GM19452 (cell line): ENCODE results near the gene UMODL1.

Experiments used
- ATAC-seq: cut with Tn5 transposase; IDR thresholded peaks from one replicate; pipeline ENCODE4 v1.9.1; 2021; ENCODE audit not compliant: unreplicated experiment

Gene UMODL1, protein sequence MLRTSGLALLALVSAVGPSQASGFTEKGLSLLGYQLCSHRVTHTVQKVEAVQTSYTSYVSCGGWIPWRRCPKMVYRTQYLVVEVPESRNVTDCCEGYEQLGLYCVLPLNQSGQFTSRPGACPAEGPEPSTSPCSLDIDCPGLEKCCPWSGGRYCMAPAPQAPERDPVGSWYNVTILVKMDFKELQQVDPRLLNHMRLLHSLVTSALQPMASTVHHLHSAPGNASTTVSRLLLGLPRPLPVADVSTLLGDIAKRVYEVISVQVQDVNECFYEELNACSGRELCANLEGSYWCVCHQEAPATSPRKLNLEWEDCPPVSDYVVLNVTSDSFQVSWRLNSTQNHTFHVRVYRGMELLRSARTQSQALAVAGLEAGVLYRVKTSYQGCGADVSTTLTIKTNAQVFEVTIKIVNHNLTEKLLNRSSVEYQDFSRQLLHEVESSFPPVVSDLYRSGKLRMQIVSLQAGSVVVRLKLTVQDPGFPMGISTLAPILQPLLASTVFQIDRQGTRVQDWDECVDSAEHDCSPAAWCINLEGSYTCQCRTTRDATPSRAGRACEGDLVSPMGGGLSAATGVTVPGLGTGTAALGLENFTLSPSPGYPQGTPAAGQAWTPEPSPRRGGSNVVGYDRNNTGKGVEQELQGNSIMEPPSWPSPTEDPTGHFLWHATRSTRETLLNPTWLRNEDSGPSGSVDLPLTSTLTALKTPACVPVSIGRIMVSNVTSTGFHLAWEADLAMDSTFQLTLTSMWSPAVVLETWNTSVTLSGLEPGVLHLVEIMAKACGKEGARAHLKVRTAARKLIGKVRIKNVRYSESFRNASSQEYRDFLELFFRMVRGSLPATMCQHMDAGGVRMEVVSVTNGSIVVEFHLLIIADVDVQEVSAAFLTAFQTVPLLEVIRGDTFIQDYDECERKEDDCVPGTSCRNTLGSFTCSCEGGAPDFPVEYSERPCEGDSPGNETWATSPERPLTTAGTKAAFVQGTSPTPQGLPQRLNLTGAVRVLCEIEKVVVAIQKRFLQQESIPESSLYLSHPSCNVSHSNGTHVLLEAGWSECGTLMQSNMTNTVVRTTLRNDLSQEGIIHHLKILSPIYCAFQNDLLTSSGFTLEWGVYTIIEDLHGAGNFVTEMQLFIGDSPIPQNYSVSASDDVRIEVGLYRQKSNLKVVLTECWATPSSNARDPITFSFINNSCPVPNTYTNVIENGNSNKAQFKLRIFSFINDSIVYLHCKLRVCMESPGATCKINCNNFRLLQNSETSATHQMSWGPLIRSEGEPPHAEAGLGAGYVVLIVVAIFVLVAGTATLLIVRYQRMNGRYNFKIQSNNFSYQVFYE

DNA sequence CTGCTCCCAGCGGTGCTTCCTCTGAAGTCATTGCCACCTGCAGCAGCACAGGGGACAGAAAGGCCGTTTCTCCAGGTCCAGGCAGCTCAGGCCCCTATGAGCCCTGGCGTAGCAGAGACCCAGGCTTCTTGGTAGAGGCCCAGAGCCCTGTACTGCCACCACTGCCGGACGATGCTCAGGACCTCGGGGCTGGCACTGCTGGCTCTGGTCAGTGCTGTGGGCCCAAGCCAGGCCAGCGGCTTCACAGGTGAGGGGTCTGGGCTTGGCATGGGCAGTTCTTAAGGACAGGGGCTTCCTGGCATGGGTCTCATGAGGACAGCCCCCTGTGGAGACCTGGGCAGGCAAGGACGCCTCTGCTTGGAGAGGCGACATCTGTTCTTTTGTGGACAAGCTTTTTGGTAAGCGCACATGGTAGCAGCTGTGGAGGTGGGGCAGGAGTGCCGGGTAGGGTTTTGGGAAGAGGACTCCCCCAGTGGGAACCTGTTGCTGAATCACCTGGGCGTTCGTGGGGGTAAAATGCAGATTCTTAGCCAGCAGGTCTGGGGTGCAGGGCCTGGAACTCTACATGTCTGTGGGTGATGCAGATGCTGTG, at the start of gene UMODL1:
TSS of gene UMODL1 (plus strand) at position 172 of the 592 bp plus-strand sequence. CDS start at position 172, 0 bp downstream.
- no peak for ATAC-seq

DNA sequence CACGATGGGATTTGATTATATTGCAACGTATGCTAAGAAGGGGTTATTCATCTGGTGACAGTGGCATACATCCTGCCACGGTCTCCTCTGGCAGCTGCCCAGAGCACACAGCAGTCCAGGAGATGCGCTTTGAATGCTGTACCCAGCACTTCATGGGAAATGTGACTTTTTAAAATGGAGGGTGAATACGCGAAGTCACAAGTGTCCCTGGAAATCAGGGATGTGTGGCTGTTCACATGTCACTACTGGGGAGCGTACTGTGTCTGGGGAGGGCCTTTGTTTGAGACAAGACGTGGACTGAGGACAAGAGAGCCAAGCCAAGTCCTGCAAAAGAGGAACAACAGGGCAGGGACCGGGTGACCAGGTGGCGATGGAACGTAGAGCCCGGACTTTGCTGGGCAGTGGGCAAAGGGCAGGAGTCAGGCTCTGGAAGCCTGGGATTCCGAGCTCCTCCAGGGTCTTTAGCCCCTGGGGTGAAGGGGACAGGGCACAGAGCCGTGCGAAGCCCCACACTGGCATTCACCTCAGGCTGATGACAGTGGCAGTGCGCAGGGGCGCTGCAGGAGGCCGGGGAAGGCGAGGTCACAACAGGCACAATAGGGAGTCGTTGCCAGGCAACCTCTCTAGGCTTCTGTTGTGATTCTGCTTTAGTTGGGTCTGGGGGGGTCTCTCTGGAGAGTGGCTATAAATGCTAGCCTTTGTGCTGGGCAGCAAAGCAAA, 49.6 kb upstream of the UMODL1 start:
- ATAC-seq = no peak

DNA sequence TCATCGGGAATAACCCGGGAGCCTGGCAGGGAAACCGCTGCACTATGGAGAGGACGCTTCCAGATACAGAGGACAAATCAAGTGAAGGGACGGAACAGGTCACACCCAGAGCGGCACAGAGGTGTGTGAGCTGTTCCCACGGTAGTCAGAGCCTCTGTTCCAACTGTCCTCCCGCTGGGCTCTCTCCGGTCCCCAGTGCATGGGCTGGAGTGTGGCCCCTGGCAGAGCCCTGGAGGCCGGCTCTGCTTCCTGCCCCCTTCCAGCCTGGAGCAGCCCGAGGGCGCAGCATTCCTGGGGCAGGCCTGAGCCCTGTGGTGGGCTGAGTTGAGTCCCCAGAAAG, 49.1 kb upstream of the UMODL1 start:
- ATAC-seq = no peak

DNA sequence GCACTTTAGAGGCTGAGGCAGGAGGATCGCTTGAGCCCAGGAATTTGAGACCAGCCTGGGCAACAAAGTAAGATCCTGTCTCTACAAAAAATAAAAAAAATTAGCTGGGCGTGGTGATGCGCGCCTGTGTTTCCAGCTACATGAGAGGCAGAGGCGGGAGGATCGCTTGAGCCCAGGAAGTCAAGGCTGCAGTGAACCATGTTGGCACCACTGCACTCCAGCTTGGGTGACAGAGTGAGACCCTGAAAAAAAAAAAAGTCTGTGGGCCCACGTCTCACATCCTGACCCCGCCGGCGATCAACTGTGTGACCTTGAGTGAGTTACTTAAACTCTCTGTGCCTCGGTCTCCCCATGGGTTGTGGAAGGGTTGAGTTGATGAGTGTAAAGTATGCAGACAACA, 48.2 kb upstream of the UMODL1 start:
- ATAC-seq = no peak

- ATAC-seq = no peak
These were observed 45.6 kb upstream of the UMODL1 start for GRCh38 chr21:42025376-42026081.

DNA sequence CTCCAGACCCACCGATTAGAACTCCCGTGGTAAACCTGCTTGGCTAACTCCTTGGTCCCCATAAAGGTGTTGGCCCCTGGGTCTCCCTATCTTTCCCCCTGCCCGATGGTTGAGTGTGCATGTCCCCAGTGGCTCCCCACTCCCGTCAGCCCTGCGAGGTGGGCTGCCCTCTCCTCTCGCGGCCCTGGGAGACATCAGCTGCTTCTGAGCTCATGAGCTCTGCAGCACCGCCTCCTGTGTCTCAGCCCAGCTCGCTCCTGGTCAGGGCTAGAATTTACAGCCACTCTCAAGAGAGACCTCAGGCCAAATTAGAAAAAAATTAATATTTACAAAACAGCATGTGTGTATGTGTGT, 45.1 kb upstream of the UMODL1 start:
- no peak for ATAC-seq

GRCh38 chr21:42027085-42027821, 43.9 kb upstream of the UMODL1 start:
- ATAC-seq = no peak

DNA sequence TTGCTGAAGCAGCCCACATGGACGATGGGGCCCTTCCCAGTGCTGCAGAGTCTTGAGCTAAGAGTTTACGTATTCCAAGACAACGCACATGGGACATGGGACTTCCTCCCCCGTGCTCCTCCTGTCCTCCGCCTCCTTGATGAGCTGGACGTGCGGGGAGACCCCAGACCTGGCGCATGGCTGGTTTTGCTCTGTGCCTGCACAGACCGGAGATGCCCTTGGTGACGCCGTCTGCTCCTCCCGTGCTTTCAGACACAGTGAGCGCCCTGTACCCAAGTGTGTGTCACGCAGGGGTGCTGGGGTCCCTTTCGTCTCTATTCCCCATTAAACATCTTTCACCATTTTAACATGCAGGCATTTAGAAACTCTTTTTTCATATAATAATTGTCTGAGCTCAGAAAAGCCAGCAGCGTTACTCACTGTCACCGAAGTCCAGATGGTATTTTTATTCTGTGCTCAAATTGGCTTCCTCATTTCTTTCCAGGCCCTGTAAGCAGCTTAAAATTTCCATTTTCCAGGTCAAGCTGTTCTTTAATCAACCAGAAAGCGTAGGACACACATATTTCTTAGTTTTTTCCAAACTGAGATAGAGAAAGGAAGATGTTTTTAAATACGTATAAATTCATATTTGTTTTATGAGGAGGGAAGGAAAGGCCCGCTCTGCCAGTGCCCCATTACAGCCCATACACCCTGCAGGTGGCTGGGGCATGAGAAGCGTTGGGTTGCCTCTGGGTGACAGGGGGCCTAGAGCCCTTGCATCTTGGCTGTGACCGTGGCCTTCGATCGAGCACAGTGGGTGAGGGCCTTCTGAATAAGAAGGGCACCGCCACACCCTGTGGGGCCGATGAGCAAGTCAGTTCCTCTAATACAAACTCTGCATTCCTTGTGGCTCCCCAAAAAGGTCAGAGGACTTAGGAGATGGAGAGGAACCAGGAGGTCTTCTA, 43.0 kb upstream of the UMODL1 start:
- ATAC-seq = no peak

GRCh38 chr21:42028766-42029425, 42.2 kb upstream of the UMODL1 start:
- ATAC-seq = no peak

GRCh38 chr21:42030311-42030710, 40.8 kb upstream of the UMODL1 start:
- ATAC-seq = no peak

- ATAC-seq = no peak
These were observed 39.9 kb upstream of the UMODL1 start for GRCh38 chr21:42031241-42031640.

DNA sequence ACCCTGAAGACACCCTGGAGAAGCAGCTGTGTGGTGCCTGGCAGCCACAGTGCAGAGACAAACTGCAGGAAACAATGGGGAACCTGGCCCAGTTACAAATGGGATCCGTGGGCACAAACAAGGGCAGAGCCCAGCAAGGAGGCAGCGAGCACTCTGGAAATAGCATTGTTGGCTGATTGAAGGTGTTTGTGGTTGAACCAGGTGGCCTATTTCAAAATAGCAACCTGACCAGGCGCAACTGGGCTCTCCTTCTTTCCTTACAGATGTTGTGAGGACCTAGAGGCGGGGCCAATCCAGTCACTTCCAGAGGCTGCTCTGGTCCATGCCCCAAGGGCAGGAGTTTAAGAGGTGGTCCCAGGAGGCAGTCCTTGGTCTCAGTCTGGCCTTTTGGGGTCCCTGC, 39.3 kb upstream of the UMODL1 start:
- ATAC-seq = no peak

DNA sequence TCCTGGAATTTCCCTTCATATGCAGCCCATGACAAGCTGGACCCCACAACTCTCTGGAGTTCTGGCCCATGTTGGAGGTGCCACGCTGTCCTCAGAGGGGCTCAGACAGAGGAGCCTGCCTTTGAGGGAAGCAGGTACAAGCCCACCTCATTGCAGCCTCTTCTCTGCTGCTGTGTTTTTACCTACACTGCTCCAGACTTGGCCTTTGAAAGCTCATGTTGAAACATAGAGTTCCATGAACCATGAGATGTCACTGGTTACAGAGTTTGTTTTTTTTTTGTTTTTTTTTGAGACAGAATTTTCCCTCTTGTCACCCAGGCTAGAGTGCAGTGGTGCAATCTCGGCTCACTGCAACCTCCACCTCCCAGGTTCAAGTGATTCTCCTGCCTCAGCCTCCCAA, 38.9 kb upstream of the UMODL1 start:
- ATAC-seq = no peak

DNA sequence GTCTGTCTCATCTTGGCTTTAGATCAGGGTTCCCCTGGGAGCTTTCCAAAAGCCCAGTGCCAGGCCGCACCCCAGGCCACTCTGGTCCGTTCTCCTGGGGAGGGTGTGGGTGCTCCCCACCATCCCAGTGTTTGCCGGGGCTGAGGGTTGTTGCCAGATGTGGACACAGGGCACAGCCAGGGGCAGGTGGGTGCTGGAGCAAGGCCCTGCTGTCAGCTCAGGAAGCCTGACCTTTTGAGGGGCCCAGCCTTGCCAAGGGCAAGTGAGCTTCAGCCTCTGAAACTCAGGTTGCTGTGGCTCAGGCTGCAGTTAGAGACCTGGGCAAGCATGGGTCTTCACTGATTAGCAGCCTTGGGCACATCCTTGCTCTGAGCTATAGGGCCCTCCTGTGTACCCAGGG, 38.1 kb upstream of the UMODL1 start:
- no peak for ATAC-seq

DNA sequence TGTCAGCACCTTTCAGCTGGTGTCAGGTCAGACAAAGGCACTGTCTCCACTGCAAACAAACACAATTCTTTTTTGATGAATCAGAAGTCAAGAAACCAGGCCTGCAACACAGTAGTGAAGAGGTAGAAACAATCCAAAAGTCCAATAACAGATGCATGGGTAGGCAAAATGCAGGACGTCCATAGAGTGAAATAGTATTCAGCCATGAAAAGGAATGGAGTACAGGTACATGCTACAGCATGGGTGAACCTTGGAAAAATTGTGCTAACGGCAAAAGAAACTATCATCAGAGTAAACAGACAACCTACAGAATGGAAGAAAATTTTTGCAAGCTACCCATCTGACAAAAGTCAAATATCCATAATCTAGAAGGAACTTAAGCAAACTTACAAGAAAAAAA, 34.8 kb upstream of the UMODL1 start:
- no peak for ATAC-seq

DNA sequence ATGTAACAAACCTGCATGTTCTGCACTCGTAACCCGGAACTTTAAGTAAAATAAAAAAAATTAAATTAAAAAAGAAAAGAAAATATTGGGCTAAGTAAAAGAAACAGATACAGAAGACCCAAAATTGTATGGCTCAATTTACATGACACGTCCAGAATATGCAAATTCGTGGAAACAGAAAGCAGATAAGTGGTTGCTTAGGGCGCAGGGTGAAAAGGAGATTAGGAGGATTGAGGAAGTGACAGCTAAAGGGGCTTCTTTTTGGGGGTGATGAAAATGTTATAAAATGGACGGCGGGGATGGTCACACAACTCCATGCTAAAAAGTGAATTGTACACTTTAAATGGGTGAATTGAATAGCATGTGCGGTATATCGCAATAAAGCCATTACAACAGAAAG, 33.6 kb upstream of the UMODL1 start:
- no peak for ATAC-seq

GRCh38 chr21:42037943-42038342, 33.2 kb upstream of the UMODL1 start:
- no peak for ATAC-seq
